Measurements from ENCODE around the gene TCF7L2.

The TCF7L2 gene

GRCh38 chr10:112956631-112957350 is 6.7 kb downstream of the TCF7L2 start:
- H3K4me3 ChIP-seq: peak overlapping the region in 1 of 2 donors; percentile 75
- no peaks in the 10 kb centered on the region for H3K36me3 ChIP-seq
- TF ChIP-seq, protein P1, sequence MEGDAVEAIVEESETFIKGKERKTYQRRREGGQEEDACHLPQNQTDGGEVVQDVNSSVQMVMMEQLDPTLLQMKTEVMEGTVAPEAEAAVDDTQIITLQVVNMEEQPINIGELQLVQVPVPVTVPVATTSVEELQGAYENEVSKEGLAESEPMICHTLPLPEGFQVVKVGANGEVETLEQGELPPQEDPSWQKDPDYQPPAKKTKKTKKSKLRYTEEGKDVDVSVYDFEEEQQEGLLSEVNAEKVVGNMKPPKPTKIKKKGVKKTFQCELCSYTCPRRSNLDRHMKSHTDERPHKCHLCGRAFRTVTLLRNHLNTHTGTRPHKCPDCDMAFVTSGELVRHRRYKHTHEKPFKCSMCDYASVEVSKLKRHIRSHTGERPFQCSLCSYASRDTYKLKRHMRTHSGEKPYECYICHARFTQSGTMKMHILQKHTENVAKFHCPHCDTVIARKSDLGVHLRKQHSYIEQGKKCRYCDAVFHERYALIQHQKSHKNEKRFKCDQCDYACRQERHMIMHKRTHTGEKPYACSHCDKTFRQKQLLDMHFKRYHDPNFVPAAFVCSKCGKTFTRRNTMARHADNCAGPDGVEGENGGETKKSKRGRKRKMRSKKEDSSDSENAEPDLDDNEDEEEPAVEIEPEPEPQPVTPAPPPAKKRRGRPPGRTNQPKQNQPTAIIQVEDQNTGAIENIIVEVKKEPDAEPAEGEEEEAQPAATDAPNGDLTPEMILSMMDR (IDR thresholded peaks at IDR 0.05): no peak
- DNase-seq: peak in 1 of 2 donors; percentile 19
- peak overlapping the region; percentile 95 to 96 for H3K27ac ChIP-seq
- H3K27me3 ChIP-seq: no peaks in the 10 kb centered on the region
- intact Hi-C loops (cut with DNase I; ENCODE audit: low total_unique reads): loop anchor here (10.0 kb wide), 3 partner anchors 68 to 428 kb away; no protein-coding TSS in a partner anchor
- H3K9me3 ChIP-seq: no peaks in the 10 kb centered on the region
- peaks cover 0 to 83% (median 46%) of the 10 kb centered on the region in 4 donors for H3K4me1 ChIP-seq

DNA sequence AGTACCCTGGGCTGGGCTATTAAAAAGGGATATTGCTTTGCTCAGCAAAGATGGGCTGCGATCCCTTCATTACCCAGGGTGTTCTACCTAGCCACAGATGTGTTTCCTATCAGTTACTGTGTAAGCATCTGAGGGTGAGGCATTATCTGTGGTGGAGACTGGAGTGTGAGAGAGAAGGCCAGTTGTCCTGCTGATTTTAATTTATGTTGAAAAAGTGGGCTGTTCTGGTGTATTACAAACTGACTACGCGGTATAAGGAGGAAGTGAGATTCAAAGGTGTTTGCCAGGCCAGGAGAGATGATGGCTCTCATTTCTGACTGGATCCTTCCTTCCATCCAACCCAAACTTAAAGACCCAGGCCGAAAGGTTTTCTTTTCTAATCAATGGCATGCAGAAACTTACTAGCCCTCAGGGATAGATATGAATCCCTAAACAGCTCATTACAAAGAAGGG is 7.6 kb downstream of the TCF7L2 start:
- no peaks in the 10 kb centered on the region for H3K36me3 ChIP-seq
- DNase-seq: no peak
- peak overlapping the region; percentile 16 to 96 for H3K27ac ChIP-seq
- H3K4me3 ChIP-seq: no peak overlapping the region
- TF ChIP-seq, protein P1 (IDR thresholded peaks at IDR 0.05): no peak
- intact Hi-C loops (cut with DNase I; ENCODE audit: low total_unique reads): loop anchor here (10.0 kb wide), 3 partner anchors 67 to 427 kb away; no protein-coding TSS in a partner anchor
- peaks cover 0 to 91% (median 50%) of the 10 kb centered on the region in 4 donors for H3K4me1 ChIP-seq
- H3K27me3 ChIP-seq: no peaks in the 10 kb centered on the region
- H3K9me3 ChIP-seq: no peaks in the 10 kb centered on the region

GRCh38 chr10:112958275-112958995 is 8.4 kb downstream of the TCF7L2 start:
- peaks cover 0 to 97% (median 52%) of the 10 kb centered on the region in 4 donors for H3K4me1 ChIP-seq
- H3K36me3 ChIP-seq: no peaks in the 10 kb centered on the region
- H3K27ac ChIP-seq: peak overlapping the region in 1 of 2 donors; percentile 16
- no peaks in the 10 kb centered on the region for H3K9me3 ChIP-seq
- no peak overlapping the region for H3K4me3 ChIP-seq
- intact Hi-C loops (cut with DNase I; ENCODE audit: low total_unique reads): loop anchor here (10.0 kb wide), 3 partner anchors 66 to 426 kb away; no protein-coding TSS in a partner anchor
- no peaks in the 10 kb centered on the region for H3K27me3 ChIP-seq
- TF ChIP-seq, protein P1 (IDR thresholded peaks at IDR 0.05): no peak
- DNase-seq: no peak

DNA sequence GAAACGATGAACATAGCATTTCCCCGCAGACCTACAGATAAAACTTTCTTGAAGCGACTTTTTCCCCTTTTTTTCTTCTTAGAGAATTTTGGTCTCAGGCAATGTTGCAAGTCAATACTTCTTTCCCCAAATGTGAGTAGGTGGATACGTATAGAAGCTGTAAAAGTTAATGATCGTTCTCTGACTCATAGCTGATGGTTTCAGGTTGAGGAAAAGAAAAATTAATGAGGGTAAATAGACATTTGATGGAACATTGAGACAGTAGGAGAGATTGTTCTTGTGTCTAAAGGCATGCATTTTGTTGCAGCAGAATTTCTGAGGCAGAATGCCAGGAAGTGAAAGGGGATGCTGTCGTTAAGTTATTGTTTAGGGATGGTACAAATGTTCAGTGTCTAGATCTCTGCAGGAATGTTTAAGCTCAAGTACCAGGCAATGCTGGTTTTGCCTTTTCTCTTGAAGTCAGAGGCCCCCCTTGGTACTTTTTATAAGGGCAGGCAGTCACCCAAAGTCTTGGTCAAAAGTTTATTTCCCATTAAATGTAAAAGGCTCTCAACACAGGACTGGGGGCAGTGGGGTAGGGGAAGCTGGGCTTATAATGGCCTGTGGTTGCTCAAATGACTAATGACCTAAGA is 9.3 kb downstream of the TCF7L2 start:
- TF ChIP-seq, protein P1 (IDR thresholded peaks at IDR 0.05): no peak
- Histone ChIP-seq H3K27me3 (no peaks in the 10 kb centered on the region), H3K4me1 (peaks cover 0 to 97% (median 53%) of the 10 kb centered on the region in 4 donors), H3K9me3 (no peaks in the 10 kb centered on the region), H3K27ac (no peak overlapping the region), H3K36me3 (no peaks in the 10 kb centered on the region), H3K4me3 (no peak overlapping the region)
- DNase-seq: no peak
- intact Hi-C loops (cut with DNase I; ENCODE audit: low total_unique reads): loop anchor here (10.0 kb wide), 3 partner anchors 65 to 425 kb away; no protein-coding TSS in a partner anchor

DNA sequence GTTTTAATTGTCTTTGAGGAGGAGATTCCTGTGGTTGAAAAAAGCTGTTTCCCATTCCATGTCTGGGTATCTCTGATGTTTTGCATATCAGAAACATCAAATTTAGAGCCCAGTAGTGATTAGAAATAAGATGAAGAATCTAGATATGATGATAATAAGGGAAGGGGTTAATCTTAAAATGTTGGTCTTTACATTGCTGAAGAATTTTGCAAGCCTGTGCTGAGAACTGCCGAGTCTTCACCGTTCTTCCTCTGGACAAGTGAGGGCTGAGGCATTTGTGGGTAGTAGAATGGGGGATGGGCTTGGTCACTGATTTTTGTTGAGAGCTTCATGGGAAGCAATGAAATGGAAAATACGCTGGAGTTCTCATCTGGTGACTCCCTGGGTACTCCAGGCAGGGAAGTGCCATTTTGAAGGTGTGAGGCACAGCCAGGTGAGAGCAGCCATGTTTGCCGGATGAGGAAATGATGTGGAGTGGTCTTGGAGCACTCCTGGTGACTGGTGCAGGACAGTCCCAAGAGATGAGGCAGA is 10.2 kb downstream of the TCF7L2 start:
- Histone ChIP-seq H3K36me3 (no peaks in the 10 kb centered on the region), H3K27me3 (no peaks in the 10 kb centered on the region), H3K9me3 (no peaks in the 10 kb centered on the region), H3K27ac (no peak overlapping the region), H3K4me1 (peaks cover 0 to 97% (median 54%) of the 10 kb centered on the region in 4 donors), H3K4me3 (no peak overlapping the region)
- no peak for DNase-seq
- intact Hi-C loops (cut with DNase I; ENCODE audit: low total_unique reads): loop anchor here (10.0 kb wide), 1 partner anchor 165 kb away; no protein-coding TSS in a partner anchor
- TF ChIP-seq, protein P1 (IDR thresholded peaks at IDR 0.05): no peak
